Testis (tissue), 2 donors: Measurements from ENCODE around the gene LGR5.

Experiments used
- POLR2A ChIP-seq: fragments of 450-650 bp; IDR thresholded peaks from one replicate; pipeline ENCODE4 v1.6.1; 2017; ENCODE audit warnings: antibody characterized with exemption, mild to moderate bottlenecking, moderate library complexity
- TF ChIP-seq, protein P1 (sequence below), 3 experiments: fragments of 450-650 bp in 2 of 3; fragments of 200-600 bp in 1 of 3; sonication (generic) in 1 of 3; IDR thresholded peaks; one replicate each; pipeline ENCODE4 v1.5.1; 2016 to 2019; ENCODE audit warnings: antibody characterized with exemption in 3 of 3, mild to moderate bottlenecking in 2 of 3, moderate library complexity in 1 of 3

GRCh38 chr12:71411635-71412034 lies 28.0 kb upstream of the LGR5 start:
- TF ChIP-seq, protein P1, sequence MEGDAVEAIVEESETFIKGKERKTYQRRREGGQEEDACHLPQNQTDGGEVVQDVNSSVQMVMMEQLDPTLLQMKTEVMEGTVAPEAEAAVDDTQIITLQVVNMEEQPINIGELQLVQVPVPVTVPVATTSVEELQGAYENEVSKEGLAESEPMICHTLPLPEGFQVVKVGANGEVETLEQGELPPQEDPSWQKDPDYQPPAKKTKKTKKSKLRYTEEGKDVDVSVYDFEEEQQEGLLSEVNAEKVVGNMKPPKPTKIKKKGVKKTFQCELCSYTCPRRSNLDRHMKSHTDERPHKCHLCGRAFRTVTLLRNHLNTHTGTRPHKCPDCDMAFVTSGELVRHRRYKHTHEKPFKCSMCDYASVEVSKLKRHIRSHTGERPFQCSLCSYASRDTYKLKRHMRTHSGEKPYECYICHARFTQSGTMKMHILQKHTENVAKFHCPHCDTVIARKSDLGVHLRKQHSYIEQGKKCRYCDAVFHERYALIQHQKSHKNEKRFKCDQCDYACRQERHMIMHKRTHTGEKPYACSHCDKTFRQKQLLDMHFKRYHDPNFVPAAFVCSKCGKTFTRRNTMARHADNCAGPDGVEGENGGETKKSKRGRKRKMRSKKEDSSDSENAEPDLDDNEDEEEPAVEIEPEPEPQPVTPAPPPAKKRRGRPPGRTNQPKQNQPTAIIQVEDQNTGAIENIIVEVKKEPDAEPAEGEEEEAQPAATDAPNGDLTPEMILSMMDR (IDR thresholded peaks at IDR 0.05): no peak
- TF ChIP-seq POLR2A: no peak
